GM15510 (cell line): ENCODE data around the gene NTNG2.

ENCODE experiments used
- POLR2A ChIP-seq: IDR thresholded peaks from 3 replicates; pipeline ENCODE4 v1.6.1; 2011; ENCODE audit warnings: borderline replicate concordance; ENCODE audit not compliant: insufficient read length; ENCODE audit errors: extremely low read depth

Gene NTNG2

GRCh38 chr9:132141344-132141947 lies 20.4 kb upstream of the NTNG2 start:
- no peak for TF ChIP-seq POLR2A

- TF ChIP-seq POLR2A: no peak
Measured at GRCh38 chr9:132141948-132142594, 19.8 kb upstream of the NTNG2 start.

- TF ChIP-seq POLR2A: no peak
Measured at GRCh38 chr9:132142924-132143323, 18.9 kb upstream of the NTNG2 start.

- TF ChIP-seq POLR2A: no peak
Measured at GRCh38 chr9:132143359-132143758, 18.5 kb upstream of the NTNG2 start.

GRCh38 chr9:132144708-132145365 lies 17.0 kb upstream of the NTNG2 start:
- TF ChIP-seq POLR2A: no peak

- TF ChIP-seq POLR2A: no peak
Measured at GRCh38 chr9:132146039-132146438, 15.8 kb upstream of the NTNG2 start.

- TF ChIP-seq POLR2A: no peak
Measured at GRCh38 chr9:132146575-132146974, 15.3 kb upstream of the NTNG2 start.

- TF ChIP-seq POLR2A: no peak
Measured at GRCh38 chr9:132147331-132147730, 14.5 kb upstream of the NTNG2 start.

- no peak for TF ChIP-seq POLR2A
Measured at GRCh38 chr9:132147839-132148238, 14.0 kb upstream of the NTNG2 start.

- TF ChIP-seq POLR2A: no peak
Measured at GRCh38 chr9:132150256-132150655, 11.6 kb upstream of the NTNG2 start.

- TF ChIP-seq POLR2A: no peak
Measured at GRCh38 chr9:132151118-132151517, 10.7 kb upstream of the NTNG2 start.

GRCh38 chr9:132152231-132152630 lies 9.6 kb upstream of the NTNG2 start:
- no peak for TF ChIP-seq POLR2A

- no peak for TF ChIP-seq POLR2A
Measured at GRCh38 chr9:132154863-132155567, 6.8 kb upstream of the NTNG2 start.

- TF ChIP-seq POLR2A: no peak
Measured at GRCh38 chr9:132155568-132155895, 6.3 kb upstream of the NTNG2 start.

GRCh38 chr9:132156262-132156661 lies 5.6 kb upstream of the NTNG2 start:
- no peak for TF ChIP-seq POLR2A
